Endometrial microvascular endothelial cells (primary cell): ENCODE measurements around the gene CYP1A1. TPM values are rescaled to one million over a fixed set of nuclear protein-coding genes. Genes with fewer than 3 reads are reported as not detected.

Experiments used
- in situ Hi-C: cut with HindIII; loops from 2 replicates; pipeline ENCODE4 v1.10.0; 2017; ENCODE audit warnings: low sequenced_read_pairs, low pct_unique_long_range_greater_than_20kb; ENCODE audit errors: inconsistent ontology term
- total RNA-seq: library from RNA; depleted of rRNA; stranded (reverse); fragments of >200 nt; gene quantifications from one replicate; pipeline ENCODE4 v1.2.3, GENCODE V29; 2015; ENCODE audit errors: inconsistent ontology term

Gene CYP1A1
- 0.37 TPM for total RNA-seq

- in situ Hi-C loops, result no loop called here
These were observed at the start of gene CYP1A1 for GRCh38 chr15:74725225-74725774. TSS of gene CYP1A1 (minus strand) at chr15:74725528. CDS start at chr15:74723097, 2,431 bp downstream.

- in situ Hi-C loops, result loop anchor here (5.0 kb wide), 1 partner anchor 141 kb away; no protein-coding TSS in a partner anchor
These were observed 48.5 kb upstream of the CYP1A1 start for GRCh38 chr15:74773731-74774252.

DNA sequence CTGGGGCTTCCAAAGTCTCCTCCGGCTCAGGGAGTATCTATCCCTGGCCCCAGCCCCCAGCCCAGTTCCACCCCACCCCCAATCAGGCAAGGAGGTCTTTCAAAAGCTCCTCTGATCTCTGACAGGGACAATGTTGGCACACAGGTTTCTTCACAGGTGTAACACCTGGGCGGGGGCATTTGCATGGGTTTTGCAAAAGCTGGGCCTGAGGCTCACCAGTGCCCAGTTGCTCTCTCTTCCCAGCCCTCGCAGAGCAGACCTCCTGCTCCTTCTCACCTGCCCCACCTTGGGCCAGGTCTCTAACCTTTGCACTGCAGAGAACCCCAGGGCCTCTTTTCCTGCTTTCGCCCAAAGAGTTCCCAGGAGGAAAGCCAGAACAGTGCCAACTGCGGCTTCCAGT is 48.0 kb upstream of the CYP1A1 start:
- in situ Hi-C loops, result loop anchor here (5.0 kb wide), 1 partner anchor 141 kb away; no protein-coding TSS in a partner anchor

- in situ Hi-C loops, result loop anchor here (5.0 kb wide), 1 partner anchor 138 kb away; no protein-coding TSS in a partner anchor
These were observed 45.0 kb upstream of the CYP1A1 start for GRCh38 chr15:74770211-74770903.

DNA sequence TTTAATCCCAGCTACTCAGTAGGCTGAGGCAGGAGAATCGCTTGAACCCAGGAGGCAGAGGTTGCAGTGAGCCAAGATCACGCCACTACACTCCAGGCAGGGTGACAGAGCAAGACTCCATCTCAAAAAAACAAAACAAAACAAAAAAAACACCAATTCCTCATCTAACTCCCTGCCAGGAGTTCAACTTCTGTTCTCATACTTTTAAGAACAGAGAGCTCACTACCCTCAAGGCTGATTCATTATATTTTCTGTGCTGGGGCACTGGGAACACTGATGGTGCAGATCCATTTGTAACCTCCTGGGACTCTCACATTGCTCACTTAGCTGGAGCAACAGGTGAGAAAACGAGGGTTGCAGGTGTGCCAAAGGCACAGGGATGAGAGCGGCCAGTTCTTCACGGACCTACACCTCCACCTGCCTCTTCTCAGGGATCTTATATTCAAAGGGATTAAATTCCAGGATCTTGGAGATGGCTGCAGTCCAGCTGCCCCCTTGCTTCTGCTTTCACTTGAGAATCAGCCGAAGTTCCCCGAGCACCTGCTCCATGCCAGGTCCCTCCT is 44.2 kb upstream of the CYP1A1 start:
- in situ Hi-C loops, result loop anchor here (5.0 kb wide), 1 partner anchor 137 kb away; no protein-coding TSS in a partner anchor

DNA sequence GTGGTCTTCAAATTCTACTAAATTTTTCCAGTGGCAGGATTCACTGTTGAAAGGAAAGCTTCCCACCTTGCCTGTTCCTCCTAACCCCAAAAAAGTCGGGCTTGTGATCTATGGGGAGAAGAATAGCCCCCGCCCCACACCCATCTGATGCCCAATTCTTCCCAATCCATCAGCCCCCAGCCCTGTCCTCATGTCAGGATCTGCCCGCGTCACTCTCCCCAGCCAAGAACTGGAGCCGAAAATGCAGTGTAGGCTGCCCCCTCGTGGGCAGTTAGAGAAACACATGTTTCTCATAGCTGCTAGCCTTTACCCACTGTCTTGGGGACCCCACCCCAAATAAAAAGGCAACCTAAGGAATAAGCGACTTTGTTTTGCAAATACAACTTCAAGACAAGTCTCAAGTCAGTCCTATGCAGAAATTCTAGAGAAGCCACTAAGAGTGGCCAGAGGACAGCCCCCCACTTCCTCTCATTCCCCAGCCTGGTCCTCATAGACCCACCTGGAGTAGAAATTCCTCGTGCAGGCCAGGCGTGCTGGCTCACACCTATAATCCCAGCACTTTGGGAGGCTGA is 43.5 kb upstream of the CYP1A1 start:
- in situ Hi-C loops, result no loop called here

- in situ Hi-C loops, result no loop called here
These were observed 42.9 kb upstream of the CYP1A1 start for GRCh38 chr15:74768099-74768770.

DNA sequence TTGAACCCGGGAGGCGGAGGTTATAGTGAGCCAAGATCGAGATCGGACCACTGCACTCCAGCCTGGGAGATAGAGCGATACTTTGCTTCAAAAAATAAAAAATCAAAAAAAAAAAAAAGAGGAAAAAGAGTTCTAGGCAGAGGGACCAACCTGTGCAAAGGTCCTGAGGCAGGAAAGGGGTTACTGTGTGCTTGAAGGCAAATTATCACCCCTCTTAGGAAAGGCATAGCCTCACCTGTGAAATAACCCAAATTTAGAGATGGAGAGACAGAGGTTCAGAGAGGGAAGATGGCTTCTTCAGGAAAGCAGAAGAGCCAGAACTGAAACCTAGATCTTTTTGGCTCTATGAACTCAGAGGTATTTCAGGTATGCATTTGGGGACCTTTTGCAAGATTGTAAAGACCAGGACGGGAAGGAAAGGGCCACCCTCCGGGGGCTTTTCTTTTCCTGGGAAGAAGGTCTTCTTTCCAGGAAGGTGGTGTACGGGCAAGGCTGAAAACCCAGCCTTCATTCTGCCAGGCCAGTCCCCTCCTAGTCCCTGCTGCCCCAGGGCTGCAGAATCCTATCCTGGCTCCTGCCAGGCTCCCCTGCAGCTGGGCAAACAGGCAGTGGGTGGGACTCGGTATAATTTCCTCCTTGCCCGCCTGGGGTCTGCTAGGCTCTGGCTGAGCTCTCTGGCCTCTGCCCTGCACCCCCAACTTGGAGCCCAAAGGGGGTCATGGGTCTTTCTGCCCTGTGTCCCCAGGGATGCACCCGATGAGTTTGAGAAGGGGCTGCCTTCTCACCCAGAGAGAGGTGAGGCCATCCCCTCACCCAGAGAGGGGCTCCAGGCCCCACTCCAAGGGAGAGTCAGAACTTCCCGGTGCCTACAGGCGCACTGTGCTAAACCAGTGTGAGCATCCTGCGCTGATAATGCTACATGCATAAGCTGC is 42.1 kb upstream of the CYP1A1 start:
- in situ Hi-C loops, result no loop called here

- in situ Hi-C loops, result no loop called here
These were observed 38.1 kb upstream of the CYP1A1 start for GRCh38 chr15:74763416-74763815.

DNA sequence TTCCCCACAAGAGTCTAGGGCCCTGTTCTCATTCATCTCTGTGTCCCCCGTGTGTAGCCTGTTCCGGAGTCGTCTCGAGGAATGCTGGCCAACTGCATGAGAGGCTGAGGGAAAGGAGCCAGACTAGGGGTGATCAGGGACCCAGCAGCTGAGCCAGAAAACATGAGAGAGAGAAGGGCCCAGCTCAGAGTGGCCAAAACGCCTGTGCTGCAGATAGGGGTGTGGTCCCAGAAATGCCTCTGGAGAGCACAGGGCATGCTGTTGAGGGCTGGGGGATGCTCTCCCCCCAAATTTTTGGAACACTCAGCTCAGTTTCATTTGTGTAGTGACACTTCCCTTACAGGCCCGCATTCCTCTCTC is 37.4 kb upstream of the CYP1A1 start:
- in situ Hi-C loops, result no loop called here

GRCh38 chr15:74758736-74759135 is 33.4 kb upstream of the CYP1A1 start:
- in situ Hi-C loops, result no loop called here

- in situ Hi-C loops, result no loop called here
These were observed 29.4 kb upstream of the CYP1A1 start for GRCh38 chr15:74754593-74755215.

- in situ Hi-C loops, result no loop called here
These were observed 27.2 kb upstream of the CYP1A1 start for GRCh38 chr15:74752531-74752930.

DNA sequence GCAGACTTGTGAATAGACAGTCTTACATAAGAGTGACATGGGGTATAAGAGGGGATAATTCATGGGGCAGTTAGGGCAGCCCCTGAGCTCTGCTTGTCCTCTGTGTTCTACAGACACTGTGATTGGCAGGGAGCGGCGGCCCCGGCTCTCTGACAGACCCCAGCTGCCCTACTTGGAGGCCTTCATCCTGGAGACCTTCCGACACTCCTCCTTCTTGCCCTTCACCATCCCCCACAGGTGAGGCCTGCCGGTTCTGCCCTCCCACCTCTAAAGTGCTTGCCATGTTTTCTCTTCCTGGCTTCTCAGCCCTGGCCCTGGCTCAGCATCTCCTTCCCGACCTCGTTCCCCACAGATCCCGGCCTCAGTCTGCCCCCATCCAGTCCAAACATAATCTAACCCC is 26.7 kb upstream of the CYP1A1 start:
- in situ Hi-C loops, result no loop called here

- in situ Hi-C loops, result no loop called here
These were observed 25.4 kb upstream of the CYP1A1 start for GRCh38 chr15:74750751-74751150.

DNA sequence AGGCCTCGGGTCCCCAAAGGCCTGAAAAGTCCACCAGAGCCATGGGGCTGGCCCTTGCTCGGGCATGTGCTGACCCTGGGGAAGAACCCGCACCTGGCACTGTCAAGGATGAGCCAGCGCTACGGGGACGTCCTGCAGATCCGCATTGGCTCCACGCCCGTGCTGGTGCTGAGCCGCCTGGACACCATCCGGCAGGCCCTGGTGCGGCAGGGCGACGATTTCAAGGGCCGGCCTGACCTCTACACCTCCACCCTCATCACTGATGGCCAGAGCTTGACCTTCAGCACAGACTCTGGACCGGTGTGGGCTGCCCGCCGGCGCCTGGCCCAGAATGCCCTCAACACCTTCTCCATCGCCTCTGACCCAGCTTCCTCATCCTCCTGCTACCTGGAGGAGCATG is 24.5 kb upstream of the CYP1A1 start:
- in situ Hi-C loops, result no loop called here

- in situ Hi-C loops, result no loop called here
These were observed 23.1 kb upstream of the CYP1A1 start, which contains the start of gene CYP1A2 for GRCh38 chr15:74748322-74748946. TSS of gene CYP1A2 (plus strand) at chr15:74748845. CDS start at chr15:74749739, 894 bp downstream.
